ENCODE data around the gene TEX28.
"Not testable (repeated sequence)": the region's sequence is repeated elsewhere in the genome, so short reads cannot be mapped to it uniquely, and the experiment has no call there.

TEX28 gene

GRCh38 chrX:154294791-154295574 is at the start of gene TEX28:
TSS of gene TEX28 (minus strand) at chrX:154295124. CDS start at chrX:154292117, 3,007 bp downstream.
- no peak for DNase-seq (ENCODE audit: low spot score)

DNA sequence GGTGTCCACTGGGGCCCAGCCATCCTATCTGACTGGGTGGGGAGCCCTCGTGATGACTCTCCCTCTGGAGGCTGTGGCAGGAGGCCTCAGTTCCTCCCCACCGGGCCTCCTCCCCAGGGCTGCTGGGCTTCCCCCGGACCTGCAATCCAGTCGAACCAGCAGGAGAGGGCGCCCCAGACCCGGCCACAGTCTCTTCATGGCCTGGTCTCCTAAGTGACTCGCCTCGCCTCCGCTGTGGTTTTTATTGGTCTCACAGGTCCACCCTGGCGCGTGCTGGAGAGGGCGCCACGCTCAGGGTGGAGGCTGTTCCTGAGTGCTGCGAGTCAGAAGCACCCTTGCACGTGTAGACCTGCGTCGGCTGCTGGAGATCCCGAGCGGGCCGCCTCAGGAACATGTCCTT is 48.7 kb upstream of the TEX28 start:
- DNase-seq (ENCODE audit: low spot score): not testable (repeated sequence)

- not testable (repeated sequence) for DNase-seq (ENCODE audit: low spot score)
Measured at GRCh38 chrX:154343063-154343462, 48.1 kb upstream of the TEX28 start.

DNA sequence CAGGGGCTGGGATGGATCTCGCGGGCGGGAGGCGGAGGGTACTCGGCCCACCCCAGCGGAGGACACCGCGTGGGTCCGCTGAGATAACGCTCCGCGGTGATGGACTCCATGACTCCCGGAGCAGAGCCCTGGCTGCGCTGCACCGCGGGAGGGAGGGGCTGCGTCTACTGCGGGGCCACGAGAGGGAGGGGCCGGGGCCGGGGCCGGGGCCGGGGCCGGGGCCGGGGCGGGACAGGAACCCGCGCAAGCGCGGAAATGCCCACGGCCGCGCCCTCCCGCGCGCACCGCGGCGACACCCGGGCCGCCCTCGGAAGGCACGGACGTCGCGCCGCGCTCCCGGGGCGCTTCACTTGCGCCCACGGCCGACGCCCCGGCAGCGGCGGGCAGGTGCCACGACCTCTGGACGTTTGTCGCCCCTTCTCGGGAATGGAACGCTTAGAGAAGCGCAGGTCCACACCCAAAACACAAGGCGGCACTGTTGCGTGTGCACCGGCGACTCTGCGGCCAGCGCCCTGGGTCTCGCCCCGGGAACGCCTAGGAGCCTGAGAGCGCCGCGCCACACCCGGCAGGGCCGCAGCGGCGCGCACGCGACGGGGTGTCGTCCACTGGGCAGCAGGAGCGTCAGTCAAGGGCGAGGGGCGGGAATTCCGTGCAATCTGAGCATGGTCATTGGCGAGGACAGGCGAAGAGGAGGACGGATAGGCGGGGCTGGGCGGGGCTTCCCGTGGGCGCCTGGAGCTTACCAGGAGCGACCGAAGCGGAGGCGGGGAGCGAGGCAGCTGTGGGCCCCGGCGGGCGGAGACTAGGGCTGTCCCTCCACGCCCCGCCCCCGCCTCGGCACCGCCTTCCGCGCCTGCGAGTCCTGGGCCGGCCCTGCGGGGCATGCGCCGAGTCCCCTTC is 46.7 kb upstream of the TEX28 start:
- DNase-seq (ENCODE audit: low spot score): not testable (repeated sequence)

DNA sequence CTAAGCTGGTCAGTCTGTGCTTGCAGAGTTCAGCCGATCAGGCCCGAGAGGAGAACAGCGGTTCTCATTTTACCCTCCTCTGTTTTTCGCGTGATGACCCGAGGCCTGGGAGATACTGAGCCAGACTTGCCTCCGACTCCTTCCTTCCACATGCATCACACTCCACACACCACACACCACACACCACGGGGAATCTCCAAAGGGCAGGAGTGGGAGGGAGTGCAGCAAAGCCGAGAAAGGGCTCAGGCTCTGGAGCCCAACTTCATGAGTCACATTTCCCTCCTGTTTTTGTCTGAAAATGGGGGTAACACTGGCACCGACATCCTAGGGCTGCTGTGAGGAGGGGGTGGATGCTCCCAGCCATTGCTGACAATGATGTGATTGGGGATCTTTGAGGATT is 39.6 kb upstream of the TEX28 start:
- DNase-seq (ENCODE audit: low spot score): no peak

DNA sequence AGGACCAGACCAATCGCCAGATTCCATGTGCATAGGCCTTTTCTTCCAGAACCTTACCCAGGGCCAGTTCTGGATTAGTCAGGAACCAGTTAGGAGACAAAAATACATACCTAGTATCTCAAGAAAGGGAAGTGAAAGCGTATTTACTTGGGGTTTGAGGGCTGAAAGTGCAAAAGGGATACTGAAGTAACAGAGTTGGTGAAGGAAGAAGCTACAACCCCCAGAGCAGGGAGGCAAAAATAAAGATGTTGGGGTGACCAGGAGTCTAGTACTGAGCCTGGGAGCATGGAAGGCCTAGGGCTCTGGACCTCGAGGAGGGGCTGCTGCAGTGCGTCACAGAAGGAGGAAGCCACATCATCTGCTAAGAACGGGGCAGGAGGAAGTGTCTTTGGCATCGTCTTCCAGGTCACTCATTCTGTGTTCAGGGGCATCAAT is 38.9 kb upstream of the TEX28 start:
- DNase-seq (ENCODE audit: low spot score): no peak

GRCh38 chrX:154333116-154333515 is 38.2 kb upstream of the TEX28 start:
- DNase-seq (ENCODE audit: low spot score): no peak

DNA sequence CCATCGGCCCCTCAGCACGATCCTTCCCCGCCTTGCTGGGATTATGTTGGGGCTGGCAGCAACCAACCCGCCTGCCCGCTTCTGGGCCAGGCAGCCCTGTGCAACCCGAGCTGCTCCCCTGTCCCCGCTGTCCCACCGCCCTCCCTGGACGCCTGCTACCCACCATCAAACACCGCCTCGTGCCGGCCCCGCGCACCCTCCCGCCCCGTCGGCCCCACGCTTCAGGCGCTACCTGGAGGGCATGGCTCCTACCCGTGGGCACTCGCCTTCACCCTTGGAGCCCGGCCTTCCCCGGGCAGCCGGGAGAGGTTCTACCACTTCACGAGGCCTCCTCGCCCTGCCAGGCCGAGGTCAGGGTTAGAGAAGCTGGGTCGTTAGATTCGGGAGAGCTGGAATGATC is 37.6 kb upstream of the TEX28 start:
- no peak for DNase-seq (ENCODE audit: low spot score)

DNA sequence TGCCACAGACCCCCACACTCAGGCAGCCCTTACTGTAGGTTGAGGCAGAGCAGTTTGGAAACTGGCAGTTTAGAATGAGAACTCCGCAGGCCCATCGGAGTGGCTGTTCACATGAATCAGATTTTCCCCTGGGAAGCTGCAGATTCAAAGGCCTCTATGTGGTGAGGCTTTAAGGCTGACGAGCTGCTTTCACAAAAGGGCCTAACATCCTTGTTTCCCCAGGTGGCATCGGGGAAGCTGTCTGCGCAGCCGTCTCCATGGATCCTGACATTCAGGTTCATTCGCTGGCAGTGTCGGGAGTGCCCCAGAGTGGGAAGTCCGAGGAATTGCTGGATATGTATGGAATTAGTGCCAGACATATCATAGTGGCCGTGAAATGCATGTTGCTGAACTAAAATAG is 34.4 kb upstream of the TEX28 start:
- no peak for DNase-seq (ENCODE audit: low spot score)

GRCh38 chrX:154328646-154329045 is 33.7 kb upstream of the TEX28 start:
- no peak for DNase-seq (ENCODE audit: low spot score)

- DNase-seq (ENCODE audit: low spot score): no peak
Measured at GRCh38 chrX:154327038-154327820, 32.3 kb upstream of the TEX28 start.

DNA sequence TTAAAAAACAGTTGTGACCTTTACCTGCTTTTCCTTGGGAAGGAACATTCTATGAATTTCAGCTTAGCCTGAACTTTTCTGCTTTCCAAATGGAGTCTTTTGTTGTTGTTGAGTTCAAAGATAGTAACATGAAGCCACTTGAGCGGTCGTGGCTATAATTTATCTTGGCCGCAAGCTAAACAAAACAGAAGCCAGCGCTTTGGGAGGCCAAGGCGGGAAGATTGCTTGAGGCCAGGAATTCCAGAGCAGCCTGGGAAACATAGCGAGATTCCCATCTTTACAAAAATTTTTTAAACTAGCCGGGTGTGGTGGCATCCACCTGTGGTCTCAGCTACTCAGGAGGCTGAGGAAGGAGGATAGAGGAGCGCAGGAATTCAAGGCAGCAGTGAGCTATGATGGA is 30.6 kb upstream of the TEX28 start:
- DNase-seq (ENCODE audit: low spot score): no peak

DNA sequence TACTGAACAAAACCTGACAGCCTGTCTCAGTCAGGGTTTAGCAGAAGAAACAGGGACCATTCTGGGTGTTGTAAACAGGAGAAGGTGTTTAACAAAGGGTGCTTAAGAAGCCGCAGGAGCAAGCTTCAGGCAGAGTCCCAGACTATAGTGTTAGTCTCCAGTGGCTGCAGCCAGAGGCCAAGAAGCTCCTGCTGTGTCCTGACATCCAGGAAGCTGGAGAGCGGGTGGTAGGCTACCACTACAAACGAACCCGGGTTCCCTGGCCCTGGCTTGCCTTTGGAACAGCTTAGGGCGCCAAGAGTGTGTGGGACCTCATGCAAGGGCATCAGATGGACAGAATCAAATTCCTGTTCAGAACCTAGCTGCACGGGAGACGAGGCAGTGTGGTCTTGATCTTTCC is 28.6 kb upstream of the TEX28 start:
- DNase-seq (ENCODE audit: low spot score): no peak

GRCh38 chrX:154322890-154323289 is 28.0 kb upstream of the TEX28 start:
- no peak for DNase-seq (ENCODE audit: low spot score)

- no peak for DNase-seq (ENCODE audit: low spot score)
Measured at GRCh38 chrX:154321594-154321993, 26.7 kb upstream of the TEX28 start.

GRCh38 chrX:154321152-154321551 is 26.2 kb upstream of the TEX28 start:
- DNase-seq (ENCODE audit: low spot score): no peak

- DNase-seq (ENCODE audit: low spot score): no peak
Measured at GRCh38 chrX:154320406-154320805, 25.5 kb upstream of the TEX28 start.

DNA sequence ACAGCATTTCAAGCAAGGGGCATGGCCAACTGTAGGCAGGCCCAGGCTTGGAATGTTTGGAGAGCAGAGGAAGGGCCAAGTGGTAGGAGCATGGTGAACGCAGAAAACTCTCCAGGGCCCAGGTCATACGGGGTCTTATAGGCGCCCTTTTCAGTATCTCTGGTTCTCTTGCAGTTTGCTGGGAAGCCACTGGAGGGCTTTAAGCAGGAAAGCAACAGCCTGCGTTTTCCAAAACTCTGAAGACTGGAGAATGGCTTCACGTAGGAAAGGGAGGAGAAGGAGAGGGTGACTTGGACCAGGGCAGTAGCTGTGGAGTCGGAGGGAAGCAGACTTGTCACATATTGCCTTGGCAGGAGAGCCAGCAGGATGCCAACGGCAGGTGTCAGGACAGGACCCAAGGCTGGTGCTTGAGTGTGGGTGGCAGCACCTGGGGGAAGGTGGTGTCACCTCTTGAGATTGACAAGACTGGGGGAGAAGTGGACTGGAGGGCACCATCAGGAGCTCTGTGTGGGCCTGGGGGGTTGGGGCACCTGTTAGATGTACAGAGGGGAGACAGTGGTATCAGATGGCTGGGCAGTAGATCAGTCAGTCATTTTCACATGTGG is 22.6 kb upstream of the TEX28 start:
- no peak for DNase-seq (ENCODE audit: low spot score)

DNA sequence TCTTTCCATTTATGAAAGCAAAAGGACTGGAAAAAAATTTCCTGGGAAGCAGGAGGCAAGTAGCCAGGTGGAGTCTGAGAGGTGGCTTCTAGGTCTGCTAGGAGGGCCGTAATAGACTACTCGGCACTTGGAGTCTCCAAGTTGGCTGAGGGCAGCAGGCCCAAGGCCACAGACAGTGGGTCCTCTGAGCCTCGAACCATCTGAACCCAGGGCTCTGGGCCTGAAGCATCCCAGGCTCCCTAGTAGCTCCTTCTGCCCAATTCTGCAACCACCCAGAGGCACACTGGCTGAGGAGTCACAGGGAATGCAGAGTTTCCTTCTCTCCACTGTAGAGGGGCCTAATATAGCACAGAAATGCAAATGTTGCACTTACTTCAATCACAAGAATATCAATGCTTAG is 20.5 kb upstream of the TEX28 start:
- no peak for DNase-seq (ENCODE audit: low spot score)

GRCh38 chrX:154313147-154313546 is 18.2 kb upstream of the TEX28 start:
- no peak for DNase-seq (ENCODE audit: low spot score)

- no peak for DNase-seq (ENCODE audit: low spot score)
Measured at GRCh38 chrX:154312116-154312515, 17.2 kb upstream of the TEX28 start.

Data from ecto neural progenitor cell (in vitro differentiated cells).